ENCODE data around the gene KDM4C. TPM values are rescaled to one million over a fixed set of nuclear protein-coding genes. Genes with fewer than 3 reads are reported as not detected.
A peak's percentile ranks its signal among the peaks of the same experiment; 100 is the strongest.

KDM4C gene
- total RNA-seq, 1 donor from 2014 or later: 26.6 TPM

GRCh38 chr9:6955251-6955921 is 197.6 kb downstream of the KDM4C start:
- Mint-ChIP-seq H3K9me3 (ENCODE audit: low read depth) (peaks cover 3% of the 10 kb centered on the region), H3K4me1 (ENCODE audit: low read depth) (peaks cover 20% of the 10 kb centered on the region), H3K27ac (no peak overlapping the region), H3K36me3 (ENCODE audit: insufficient read depth) (no peaks in the 10 kb centered on the region), H3K4me3 (ENCODE audit: low read depth) (no peak overlapping the region), H3K27me3 (no peaks in the 10 kb centered on the region)
- DNase-seq (ENCODE audit: low spot score, unreplicated experiment): no peak
- TF ChIP-seq CTCF (IDR thresholded peaks at IDR 0.05; ENCODE audit: unreplicated experiment): no peak

- H3K27ac Mint-ChIP-seq: no peak overlapping the region
- no peak overlapping the region for H3K4me3 Mint-ChIP-seq (ENCODE audit: low read depth)
- no peaks in the 10 kb centered on the region for H3K9me3 Mint-ChIP-seq (ENCODE audit: low read depth)
- H3K4me1 Mint-ChIP-seq (ENCODE audit: low read depth): peaks cover 21% of the 10 kb centered on the region
- TF ChIP-seq CTCF (IDR thresholded peaks at IDR 0.05; ENCODE audit: unreplicated experiment): no peak
- no peak for DNase-seq (ENCODE audit: low spot score, unreplicated experiment)
- no peaks in the 10 kb centered on the region for H3K36me3 Mint-ChIP-seq (ENCODE audit: insufficient read depth)
- no peaks in the 10 kb centered on the region for H3K27me3 Mint-ChIP-seq
Measured at GRCh38 chr9:6956879-6957278, 199.1 kb downstream of the KDM4C start.

DNA sequence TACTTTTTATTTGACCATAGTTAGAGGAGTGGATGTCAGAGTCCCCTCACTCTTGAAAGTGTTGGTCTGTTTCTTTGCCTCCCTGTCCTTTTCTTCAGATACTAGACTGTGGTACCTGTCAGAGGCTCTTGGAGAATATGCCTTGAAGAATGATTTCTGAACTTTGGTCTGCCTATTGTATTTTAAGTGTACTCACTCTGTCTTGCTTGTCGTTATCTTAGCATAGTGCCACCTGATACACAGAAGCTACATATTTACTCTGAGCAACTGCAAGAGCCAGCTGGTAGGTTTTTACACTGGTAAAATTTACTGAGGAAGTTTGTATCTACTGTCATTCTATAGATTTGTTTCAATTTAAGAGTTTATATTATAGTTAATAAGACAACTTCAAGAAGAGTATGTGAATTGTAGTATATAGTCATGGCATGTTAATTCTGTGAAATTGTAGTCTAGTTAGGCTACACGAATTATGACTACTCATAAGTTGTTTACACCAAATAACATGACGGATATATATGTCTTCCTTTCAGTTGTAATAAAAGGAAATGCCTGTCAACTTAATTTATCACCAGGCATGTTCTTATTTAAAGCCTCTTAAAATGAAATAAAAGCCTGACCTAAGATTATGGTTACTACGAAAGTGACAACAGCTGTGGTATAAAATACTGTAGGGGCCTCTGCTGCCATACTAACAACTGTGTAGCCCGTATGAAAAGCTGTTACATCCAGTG is 201.7 kb downstream of the KDM4C start:
- Mint-ChIP-seq H3K27me3 (no peaks in the 10 kb centered on the region), H3K27ac (peak overlapping the region; percentile 60), H3K9me3 (ENCODE audit: low read depth) (no peaks in the 10 kb centered on the region), H3K4me3 (ENCODE audit: low read depth) (no peak overlapping the region), H3K36me3 (ENCODE audit: insufficient read depth) (no peaks in the 10 kb centered on the region), H3K4me1 (ENCODE audit: low read depth) (peaks cover 21% of the 10 kb centered on the region)
- no peak for DNase-seq (ENCODE audit: low spot score, unreplicated experiment)
- no peak for TF ChIP-seq CTCF (IDR thresholded peaks at IDR 0.05; ENCODE audit: unreplicated experiment)

GRCh38 chr9:6960777-6961176 is 203.0 kb downstream of the KDM4C start:
- H3K36me3 Mint-ChIP-seq (ENCODE audit: insufficient read depth): no peaks in the 10 kb centered on the region
- TF ChIP-seq CTCF (IDR thresholded peaks at IDR 0.05; ENCODE audit: unreplicated experiment): no peak

DNA sequence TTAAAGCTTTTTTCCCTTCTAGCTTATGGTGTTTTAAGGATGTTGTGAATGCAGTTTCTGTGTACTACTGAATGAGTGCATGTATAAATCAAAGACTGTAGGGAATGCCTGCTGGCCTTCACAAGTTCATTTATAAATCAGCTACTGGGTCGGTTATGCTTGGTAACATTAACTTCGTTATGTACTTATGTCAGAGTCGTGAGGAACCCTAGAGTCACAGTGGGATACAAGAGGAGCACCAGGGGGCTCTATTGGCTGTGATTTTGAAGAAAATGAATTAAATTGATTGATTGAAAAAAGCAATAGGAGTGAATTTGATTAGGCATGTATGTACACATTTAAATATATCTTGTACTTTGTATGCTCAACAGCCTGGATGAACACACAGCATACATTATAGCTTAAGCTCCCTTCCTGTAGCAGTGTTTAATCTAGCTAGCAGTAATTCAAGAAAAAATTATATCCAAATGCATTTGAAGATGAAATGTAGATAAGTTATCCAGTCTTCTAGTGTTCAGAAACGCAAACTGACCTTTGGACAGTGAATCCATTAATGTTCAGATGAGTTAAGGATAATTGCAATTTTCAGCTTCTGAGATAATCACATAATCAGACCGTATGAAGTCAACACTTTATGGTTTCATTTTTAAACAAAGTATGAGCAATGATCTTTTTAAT is 204.2 kb downstream of the KDM4C start:
- no peak overlapping the region for H3K4me3 Mint-ChIP-seq (ENCODE audit: low read depth)
- no peaks in the 10 kb centered on the region for H3K9me3 Mint-ChIP-seq (ENCODE audit: low read depth)
- H3K36me3 Mint-ChIP-seq (ENCODE audit: insufficient read depth): no peaks in the 10 kb centered on the region
- H3K27ac Mint-ChIP-seq: no peak overlapping the region
- no peaks in the 10 kb centered on the region for H3K27me3 Mint-ChIP-seq
- no peak for DNase-seq (ENCODE audit: low spot score, unreplicated experiment)
- H3K4me1 Mint-ChIP-seq (ENCODE audit: low read depth): peaks cover 15% of the 10 kb centered on the region
- no peak for TF ChIP-seq CTCF (IDR thresholded peaks at IDR 0.05; ENCODE audit: unreplicated experiment)

More at GRCh38 chr9:6960777-6961176, 203.0 kb downstream of the KDM4C start:
- Mint-ChIP-seq H3K9me3 (ENCODE audit: low read depth) (no peaks in the 10 kb centered on the region), H3K4me1 (ENCODE audit: low read depth) (peaks cover 21% of the 10 kb centered on the region), H3K27ac (no peak overlapping the region), H3K4me3 (ENCODE audit: low read depth) (no peak overlapping the region), H3K27me3 (no peaks in the 10 kb centered on the region)
- DNase-seq (ENCODE audit: low spot score, unreplicated experiment): no peak
